GM20000 (cell line): ENCODE measurements around the gene DCLK2.
A peak's percentile ranks its signal among the peaks of the same experiment; 100 is the strongest.

Experiments used
- DNase-seq: peaks from one replicate; pipeline ENCODE4 v3.0.0; 2012; ENCODE audit warnings: low spot score
- CTCF ChIP-seq: IDR thresholded peaks from 2 replicates; pipeline ENCODE4 v1.5.1; 2012; ENCODE audit warnings: mild to moderate bottlenecking, control low read depth; ENCODE audit errors: extremely low read depth, missing control alignments

Gene DCLK2

GRCh38 chr4:150206954-150207353 is 128.7 kb downstream of the DCLK2 start:
- no peak for DNase-seq
- no peak for TF ChIP-seq CTCF

GRCh38 chr4:150207871-150208270 is 129.6 kb downstream of the DCLK2 start:
- DNase-seq, result no peak

GRCh38 chr4:150209140-150209829 is 131.0 kb downstream of the DCLK2 start:
- peak; percentile 63 for DNase-seq
- peak; percentile 32 for TF ChIP-seq CTCF

More at GRCh38 chr4:150207871-150208270, 129.6 kb downstream of the DCLK2 start:
- no peak for TF ChIP-seq CTCF

GRCh38 chr4:150211016-150211415 is 132.8 kb downstream of the DCLK2 start:
- no peak for TF ChIP-seq CTCF
- no peak for DNase-seq

GRCh38 chr4:150211799-150212445 is 133.7 kb downstream of the DCLK2 start:
- no peak for DNase-seq
- no peak for TF ChIP-seq CTCF

GRCh38 chr4:150212485-150212884 is 134.2 kb downstream of the DCLK2 start:
- no peak for TF ChIP-seq CTCF
- DNase-seq, result no peak

GRCh38 chr4:150212927-150213326 is 134.7 kb downstream of the DCLK2 start:
- DNase-seq, result no peak
- TF ChIP-seq CTCF, result no peak
